ENCODE results near the gene AHR. TPM values are rescaled to one million over a fixed set of nuclear protein-coding genes. Genes with fewer than 3 reads are reported as not detected.

AHR gene
- total RNA-seq, 1 donor from 2014 or later, result 24.4 TPM

DNA sequence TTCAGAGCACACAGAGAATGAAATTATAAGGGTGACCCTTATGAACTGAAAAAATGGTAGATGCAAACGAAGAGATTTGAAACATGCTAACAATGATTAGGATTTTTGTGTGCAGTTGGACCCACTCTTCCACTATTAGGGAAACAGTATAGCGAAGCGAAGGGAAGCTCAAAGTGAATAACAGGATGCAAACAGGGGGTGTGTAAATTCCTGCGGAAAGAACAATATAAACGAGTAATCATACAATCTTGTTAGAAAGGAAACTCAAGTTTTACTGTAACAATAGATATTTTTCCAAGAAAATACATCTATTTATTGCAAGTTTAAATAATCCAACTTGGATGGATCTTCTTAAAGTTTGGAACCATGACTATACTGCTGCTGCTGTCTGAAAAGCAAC lies 14.7 kb downstream of the AHR start:
- no peak for ATAC-seq (ENCODE audit: low read depth)
- Mint-ChIP-seq H3K4me3 (no peak overlapping the region), H3K36me3 (ENCODE audit: low read depth) (peaks cover 23% of the 10 kb centered on the region), H3K27ac (no peak overlapping the region), H3K9me3 (no peaks in the 10 kb centered on the region), H3K27me3 (no peaks in the 10 kb centered on the region), H3K4me1 (peaks cover 5% of the 10 kb centered on the region)
- intact Hi-C loops (cut with micrococcal nuclease), result no loop called here
- DNase-seq, result no peak
- ChIA-PET CTCF (no interaction called here), POLR2A (no interaction called here)
- TF ChIP-seq, protein P1, sequence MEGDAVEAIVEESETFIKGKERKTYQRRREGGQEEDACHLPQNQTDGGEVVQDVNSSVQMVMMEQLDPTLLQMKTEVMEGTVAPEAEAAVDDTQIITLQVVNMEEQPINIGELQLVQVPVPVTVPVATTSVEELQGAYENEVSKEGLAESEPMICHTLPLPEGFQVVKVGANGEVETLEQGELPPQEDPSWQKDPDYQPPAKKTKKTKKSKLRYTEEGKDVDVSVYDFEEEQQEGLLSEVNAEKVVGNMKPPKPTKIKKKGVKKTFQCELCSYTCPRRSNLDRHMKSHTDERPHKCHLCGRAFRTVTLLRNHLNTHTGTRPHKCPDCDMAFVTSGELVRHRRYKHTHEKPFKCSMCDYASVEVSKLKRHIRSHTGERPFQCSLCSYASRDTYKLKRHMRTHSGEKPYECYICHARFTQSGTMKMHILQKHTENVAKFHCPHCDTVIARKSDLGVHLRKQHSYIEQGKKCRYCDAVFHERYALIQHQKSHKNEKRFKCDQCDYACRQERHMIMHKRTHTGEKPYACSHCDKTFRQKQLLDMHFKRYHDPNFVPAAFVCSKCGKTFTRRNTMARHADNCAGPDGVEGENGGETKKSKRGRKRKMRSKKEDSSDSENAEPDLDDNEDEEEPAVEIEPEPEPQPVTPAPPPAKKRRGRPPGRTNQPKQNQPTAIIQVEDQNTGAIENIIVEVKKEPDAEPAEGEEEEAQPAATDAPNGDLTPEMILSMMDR (IDR thresholded peaks at IDR 0.05), result no peak

DNA sequence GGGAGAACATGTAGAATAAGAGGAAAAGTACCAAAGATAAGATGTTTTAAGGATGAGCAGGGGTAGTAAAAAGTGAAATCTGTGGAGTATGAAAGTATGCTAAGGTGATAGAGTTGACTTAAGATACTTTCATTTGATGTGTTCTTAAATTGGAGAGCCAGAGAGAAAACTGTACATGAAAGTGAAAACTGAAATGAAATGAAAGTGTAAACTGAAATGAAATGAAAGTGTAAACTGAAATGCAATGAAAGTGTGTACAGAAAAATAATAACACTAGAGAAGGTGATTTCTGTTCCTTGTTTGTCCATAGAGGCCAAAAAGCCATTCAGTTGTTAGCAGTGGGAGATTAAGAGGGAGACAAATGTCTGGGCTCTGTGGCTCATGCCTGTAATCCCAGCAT lies 17.5 kb downstream of the AHR start:
- intact Hi-C loops (cut with micrococcal nuclease), result no loop called here
- Mint-ChIP-seq H3K4me1 (no peaks in the 10 kb centered on the region), H3K9me3 (no peaks in the 10 kb centered on the region), H3K27me3 (no peaks in the 10 kb centered on the region), H3K27ac (no peak overlapping the region), H3K4me3 (no peak overlapping the region), H3K36me3 (ENCODE audit: low read depth) (peaks cover 19% of the 10 kb centered on the region)
- ChIA-PET CTCF (interaction anchor here (1.0 kb wide), 1 partner anchor 14 kb away, joined by 3 read pairs; no protein-coding TSS in a partner anchor), POLR2A (no interaction called here)
- no peak for DNase-seq
- ATAC-seq (ENCODE audit: low read depth), result no peak
- TF ChIP-seq, protein P1 (IDR thresholded peaks at IDR 0.05), result no peak

DNA sequence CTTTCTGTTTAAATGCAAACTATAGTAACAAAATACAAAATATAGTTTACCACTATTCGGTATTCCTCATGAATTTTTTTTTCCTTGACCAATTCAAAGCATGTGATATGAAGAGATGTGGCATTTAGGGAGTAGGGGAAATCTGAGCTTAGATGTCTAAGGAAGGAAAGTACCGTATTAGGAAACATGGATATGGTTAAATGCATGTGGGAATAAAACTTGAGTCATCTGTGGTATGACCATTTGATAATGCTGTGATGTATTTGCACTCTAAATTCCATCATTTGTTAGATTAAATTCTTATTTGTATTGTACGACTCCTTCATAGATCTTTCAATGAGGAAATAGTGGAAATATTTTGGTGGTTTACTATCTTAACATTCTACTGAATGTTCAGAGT lies 19.7 kb downstream of the AHR start:
- H3K4me3 Mint-ChIP-seq, result no peak overlapping the region
- ChIA-PET CTCF (no interaction called here), POLR2A (interaction anchor here (0.6 kb wide), 1 partner anchor 168 kb away, joined by 3 read pairs; no protein-coding TSS in a partner anchor)
- H3K9me3 Mint-ChIP-seq, result no peaks in the 10 kb centered on the region
- no peaks in the 10 kb centered on the region for H3K4me1 Mint-ChIP-seq
- no peaks in the 10 kb centered on the region for H3K27me3 Mint-ChIP-seq
- peaks cover 8% of the 10 kb centered on the region for H3K36me3 Mint-ChIP-seq (ENCODE audit: low read depth)
- no peak overlapping the region for H3K27ac Mint-ChIP-seq
- intact Hi-C loops (cut with micrococcal nuclease), result no loop called here
- TF ChIP-seq, protein P1 (IDR thresholded peaks at IDR 0.05), result no peak
- no peak for ATAC-seq (ENCODE audit: low read depth)
- no peak for DNase-seq

DNA sequence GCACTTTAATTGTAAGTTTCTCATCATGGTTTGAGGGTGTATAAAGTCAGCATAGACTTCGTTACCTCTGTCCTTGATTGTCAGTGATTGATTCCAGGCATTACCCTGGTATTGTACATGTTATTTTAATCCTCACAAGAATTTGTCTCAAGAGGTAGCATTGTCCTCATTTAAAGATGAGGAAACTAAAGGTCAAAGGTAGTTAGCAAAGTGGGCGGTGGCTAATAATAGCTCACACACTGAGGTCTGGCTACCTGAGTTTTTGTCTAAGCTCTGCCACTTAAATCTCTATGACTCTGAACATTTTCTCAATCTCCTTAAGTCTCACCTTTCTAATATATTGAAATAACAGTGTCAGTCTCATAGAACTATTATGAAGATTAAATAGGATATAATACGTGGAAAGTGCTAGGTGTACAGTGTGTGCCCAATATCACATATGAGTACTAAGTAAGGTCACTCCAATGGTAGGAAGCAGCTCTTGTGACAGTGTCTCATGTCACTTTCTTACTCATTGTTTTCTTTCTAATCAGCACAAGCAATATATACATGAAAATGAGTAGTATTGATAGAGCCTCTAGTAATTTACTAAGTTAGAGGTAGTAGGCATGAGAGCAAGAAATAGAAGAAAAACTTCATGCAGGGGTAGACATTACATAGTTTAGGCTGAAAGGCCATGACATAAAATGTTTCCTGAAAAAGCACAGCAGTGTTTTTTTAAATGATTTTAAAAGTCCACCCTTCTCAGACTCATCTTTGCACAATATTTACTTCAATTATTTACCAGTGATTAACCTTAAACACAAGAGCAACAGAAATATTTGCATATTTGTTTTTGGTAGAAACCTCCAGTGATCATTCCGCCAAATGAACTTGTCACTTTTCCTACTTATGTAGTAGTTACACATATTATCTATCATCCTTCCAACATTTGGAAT lies 21.0 kb downstream of the AHR start:
- intact Hi-C loops (cut with micrococcal nuclease), result no loop called here
- ChIA-PET CTCF (no interaction called here), POLR2A (no interaction called here)
- TF ChIP-seq, protein P1 (IDR thresholded peaks at IDR 0.05), result no peak
- Mint-ChIP-seq H3K27me3 (no peaks in the 10 kb centered on the region), H3K9me3 (no peaks in the 10 kb centered on the region), H3K36me3 (ENCODE audit: low read depth) (peaks cover 6% of the 10 kb centered on the region), H3K4me1 (no peaks in the 10 kb centered on the region), H3K4me3 (no peak overlapping the region), H3K27ac (no peak overlapping the region)
- no peak for ATAC-seq (ENCODE audit: low read depth)
- no peak for DNase-seq

DNA sequence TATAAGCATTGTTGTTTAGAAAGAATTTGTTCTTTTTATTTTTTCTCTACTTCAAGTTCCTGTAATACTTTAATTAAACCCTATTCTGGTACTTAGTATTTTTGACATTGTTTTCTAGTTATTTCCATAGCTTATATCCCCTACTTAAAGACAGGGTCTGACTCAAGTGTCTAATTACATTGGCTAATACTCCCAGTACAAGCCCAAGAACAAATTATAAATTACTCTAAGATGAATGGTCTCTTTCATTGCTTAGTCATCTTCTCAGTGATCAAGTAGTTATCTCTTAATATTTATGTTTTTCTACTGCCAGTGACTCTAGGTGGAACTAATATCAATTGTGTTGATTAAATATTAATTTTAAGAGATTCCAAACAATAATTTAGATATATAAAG lies 21.6 kb downstream of the AHR start:
- intact Hi-C loops (cut with micrococcal nuclease), result no loop called here
- peaks cover 6% of the 10 kb centered on the region for H3K36me3 Mint-ChIP-seq (ENCODE audit: low read depth)
- DNase-seq, result no peak
- no peaks in the 10 kb centered on the region for H3K4me1 Mint-ChIP-seq
- CTCF ChIA-PET, result no interaction called here
- H3K27me3 Mint-ChIP-seq, result no peaks in the 10 kb centered on the region
- no peak for ATAC-seq (ENCODE audit: low read depth)
- H3K27ac Mint-ChIP-seq, result no peak overlapping the region
- no peak overlapping the region for H3K4me3 Mint-ChIP-seq
- POLR2A ChIA-PET, result no interaction called here
- TF ChIP-seq, protein P1 (IDR thresholded peaks at IDR 0.05), result no peak
- H3K9me3 Mint-ChIP-seq, result no peaks in the 10 kb centered on the region
